ENCODE data around the gene AP2M1.
"Not testable (repeated sequence)": the region's sequence is repeated elsewhere in the genome, so short reads cannot be mapped to it uniquely, and the experiment has no call there.

Gene AP2M1

DNA sequence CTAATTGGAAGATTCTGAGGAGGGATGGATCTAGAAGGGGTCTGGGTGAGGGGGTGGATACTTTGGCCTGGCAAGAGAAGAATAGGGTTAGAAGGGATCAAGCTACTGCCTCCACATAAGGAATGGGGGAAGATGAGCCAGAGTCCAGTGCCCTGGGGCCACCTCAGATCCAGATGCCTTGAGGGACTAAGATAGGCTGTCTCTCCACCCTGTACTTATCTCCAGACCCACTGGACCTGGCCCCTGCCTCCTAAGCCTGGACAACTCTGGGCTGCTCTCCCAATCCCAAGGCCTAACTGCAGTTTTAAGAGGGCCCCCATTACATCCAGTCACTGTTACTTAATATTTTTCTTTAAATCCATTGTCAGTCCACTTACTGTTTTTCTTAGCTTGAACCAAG is 17.4 kb upstream of the AP2M1 start:
- no peak for DNase-seq (ENCODE audit: low read depth in 2 of 2)

DNA sequence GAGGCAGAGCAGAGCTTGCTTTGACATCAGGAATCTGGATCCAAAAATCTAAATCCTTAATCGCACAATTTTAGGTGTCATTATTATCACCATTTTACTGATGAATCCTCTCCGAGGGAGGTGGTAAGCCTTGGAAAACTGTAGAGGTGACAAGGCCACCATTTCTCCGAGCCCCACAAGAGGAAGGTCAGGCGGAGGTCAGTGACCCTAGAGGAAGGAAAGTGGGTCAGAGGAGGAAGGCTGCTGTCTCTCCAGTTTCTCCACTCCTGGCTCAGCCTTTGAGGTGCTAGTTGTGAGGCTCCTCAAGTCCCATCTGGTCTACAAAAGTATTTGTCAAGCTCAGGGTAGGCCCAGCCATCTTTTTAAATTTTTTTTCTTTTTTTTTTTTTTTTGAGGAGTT is 16.3 kb upstream of the AP2M1 start:
- no peak for DNase-seq (ENCODE audit: low read depth in 2 of 2)

DNA sequence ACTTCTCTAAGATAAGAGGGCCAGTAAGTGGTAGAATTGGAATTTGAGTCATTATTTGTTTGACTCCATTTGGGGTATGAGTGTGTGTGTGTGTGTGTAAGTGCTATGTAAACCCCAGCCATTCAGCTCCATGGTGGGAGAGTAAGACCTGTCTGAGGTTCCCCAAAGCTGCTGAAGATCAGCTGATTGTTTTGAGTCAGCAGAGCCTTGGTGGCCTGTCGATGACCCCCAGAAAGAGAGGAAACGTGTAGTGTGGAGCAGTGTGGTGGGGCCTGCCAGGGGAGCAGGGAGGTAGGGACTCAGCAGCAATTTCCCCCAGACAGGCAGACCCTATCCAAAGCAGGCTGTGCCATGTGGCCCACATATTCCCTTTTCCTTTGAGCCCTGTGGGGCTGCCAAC is 14.2 kb upstream of the AP2M1 start:
- DNase-seq (ENCODE audit: low read depth in 2 of 2) = no peak

DNA sequence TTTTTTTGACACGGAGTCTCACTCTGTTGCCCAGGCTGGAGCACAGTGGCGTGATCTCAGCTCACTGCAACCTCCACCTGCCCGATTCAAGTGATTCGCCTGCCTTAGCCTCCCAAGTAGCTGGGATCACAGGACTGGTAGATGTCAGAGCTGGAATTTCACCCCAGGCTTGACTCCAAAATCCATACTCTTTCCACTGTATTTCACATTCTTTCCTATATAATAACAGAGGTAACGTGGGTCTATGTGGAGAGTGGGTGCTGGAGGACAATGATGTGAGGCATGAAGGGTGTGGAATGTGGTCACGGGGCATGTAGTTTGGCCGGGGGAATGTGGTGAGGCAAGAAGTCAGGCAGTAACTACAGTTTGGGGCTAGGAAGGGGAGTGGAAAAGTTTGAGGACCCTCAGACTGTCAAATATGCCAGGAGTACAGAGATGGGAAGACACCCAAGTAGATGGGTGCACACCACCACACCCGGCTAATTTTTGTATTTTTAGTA is 12.0 kb upstream of the AP2M1 start:
- DNase-seq (ENCODE audit: low read depth in 2 of 2) = not testable (repeated sequence)

DNA sequence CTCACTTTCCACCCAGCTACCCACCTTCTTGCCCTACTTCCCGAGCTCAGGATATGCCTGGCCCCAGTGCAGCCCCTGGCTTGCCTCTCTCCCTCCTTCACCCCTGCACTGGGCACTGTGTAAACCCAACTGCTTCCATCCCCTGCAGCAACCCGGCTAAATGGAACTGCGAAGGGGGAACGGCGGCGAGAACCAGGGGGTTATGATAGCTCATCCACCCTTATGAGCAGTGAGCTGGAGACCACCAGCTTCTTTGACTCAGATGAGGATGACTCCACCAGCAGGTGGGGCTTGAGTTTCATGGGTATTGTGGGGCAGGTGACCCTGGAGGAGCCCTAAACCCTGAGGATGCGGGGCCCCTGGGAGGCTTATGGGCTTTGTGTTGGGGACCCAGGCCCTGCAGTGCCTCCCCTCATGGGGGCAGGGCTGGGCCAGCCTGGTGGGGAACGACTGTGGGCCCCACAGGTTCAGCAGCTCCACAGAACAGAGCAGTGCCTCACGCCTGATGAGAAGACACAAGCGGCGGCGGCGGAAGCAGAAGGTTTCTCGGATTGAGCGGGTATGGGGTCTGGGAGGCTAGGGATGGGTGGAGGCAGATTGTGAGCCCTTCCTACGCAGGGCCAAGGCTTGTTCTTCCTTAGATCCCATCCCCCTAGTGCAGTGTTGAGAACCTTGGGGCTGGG is 9.9 kb upstream of the AP2M1 start:
- no peak for DNase-seq (ENCODE audit: low read depth in 2 of 2)

DNA sequence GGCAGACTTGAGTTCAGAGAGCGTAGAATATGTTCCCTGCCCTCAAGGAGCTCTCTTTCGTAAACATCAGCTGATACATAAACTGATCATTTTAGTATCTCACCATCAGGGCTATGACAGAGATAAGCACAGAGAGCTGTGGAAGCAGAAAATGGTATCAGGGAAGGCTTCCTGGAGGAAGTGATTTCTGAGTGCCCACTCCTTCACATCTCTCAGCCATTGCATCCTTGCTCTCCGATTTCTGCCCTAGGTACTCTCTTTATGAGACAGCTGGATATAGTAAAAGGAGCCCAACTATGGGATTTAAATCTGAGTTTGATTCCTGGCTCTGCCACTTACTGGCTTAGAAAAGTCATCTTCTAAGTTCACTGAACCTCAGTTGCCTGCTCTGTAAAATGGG is 9.1 kb upstream of the AP2M1 start:
- no peak for DNase-seq (ENCODE audit: low read depth in 2 of 2)

DNA sequence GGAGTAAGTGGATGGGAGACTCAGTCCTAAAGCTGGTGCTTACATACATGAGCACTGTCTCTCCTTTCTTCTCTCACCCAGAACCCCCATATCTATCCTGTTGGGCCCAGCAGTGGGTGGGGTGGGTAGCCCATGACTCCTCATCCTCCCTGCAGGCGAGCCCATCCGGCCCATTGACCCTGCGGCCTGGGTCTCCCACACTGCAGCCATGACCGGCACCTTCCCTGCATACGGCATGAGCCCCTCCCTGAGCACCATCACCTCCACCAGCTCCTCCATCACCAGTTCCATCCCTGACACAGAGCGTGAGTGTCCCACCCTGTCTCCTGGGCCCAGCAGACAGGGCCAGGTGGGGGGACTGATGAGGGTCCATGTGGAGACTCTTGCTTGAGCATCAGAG is 8.0 kb upstream of the AP2M1 start:
- DNase-seq (ENCODE audit: low read depth in 2 of 2) = no peak

DNA sequence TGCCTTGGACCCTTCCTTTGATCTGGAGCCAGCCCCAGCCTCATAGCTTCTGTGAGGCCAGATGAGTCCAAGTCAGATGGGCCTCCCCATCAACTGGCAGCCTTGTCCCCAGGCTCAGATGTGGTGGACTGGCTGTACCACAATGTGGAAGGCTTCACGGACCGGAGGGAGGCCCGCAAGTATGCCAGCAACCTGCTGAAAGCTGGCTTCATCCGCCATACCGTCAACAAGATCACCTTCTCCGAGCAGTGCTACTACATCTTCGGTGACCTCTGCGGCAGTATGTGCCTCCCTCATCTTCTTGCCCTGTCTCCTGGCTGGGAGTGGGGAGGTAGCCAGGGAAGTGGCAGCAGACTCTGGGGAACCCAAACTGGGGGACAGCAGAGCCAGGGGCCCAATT is 6.9 kb upstream of the AP2M1 start:
- DNase-seq (ENCODE audit: low read depth in 2 of 2) = no peak

DNA sequence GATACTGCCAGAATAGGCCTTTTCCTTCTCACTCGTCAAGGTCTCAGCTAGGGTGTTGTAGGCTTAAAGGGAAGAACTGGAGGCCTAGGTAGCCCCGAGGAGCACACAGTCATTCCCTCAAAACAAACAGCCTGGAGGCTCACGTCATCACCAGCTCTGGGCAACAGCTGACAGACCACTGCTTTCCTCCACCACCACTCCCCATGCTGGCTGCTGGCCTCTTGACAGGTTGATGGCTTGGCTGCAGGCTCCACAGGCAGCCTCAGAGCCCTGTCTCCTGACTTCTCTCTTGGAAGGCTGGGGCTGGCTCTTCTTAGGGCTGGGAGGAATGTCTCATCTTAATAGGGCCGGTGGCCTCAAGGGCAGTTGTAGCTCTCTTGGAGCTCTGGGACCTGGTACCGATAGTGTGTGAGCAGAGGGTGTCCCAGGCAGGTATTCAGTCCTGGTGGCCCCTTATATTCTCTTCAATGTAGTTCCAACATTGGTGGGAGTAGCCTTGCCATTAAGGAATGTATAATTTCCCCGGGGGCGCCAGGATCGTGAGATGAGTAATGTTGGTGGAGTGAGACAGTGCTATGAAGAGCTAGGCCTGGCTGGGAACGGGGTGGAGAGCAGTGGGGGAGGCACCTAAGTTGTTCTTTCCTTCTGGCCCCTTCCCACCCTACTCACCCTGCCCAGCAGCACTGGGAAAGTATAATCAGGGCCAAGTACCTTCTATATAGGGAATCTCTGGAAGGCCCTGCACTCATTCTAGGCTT is 6.1 kb upstream of the AP2M1 start:
- no peak for DNase-seq (ENCODE audit: low read depth in 2 of 2)

DNA sequence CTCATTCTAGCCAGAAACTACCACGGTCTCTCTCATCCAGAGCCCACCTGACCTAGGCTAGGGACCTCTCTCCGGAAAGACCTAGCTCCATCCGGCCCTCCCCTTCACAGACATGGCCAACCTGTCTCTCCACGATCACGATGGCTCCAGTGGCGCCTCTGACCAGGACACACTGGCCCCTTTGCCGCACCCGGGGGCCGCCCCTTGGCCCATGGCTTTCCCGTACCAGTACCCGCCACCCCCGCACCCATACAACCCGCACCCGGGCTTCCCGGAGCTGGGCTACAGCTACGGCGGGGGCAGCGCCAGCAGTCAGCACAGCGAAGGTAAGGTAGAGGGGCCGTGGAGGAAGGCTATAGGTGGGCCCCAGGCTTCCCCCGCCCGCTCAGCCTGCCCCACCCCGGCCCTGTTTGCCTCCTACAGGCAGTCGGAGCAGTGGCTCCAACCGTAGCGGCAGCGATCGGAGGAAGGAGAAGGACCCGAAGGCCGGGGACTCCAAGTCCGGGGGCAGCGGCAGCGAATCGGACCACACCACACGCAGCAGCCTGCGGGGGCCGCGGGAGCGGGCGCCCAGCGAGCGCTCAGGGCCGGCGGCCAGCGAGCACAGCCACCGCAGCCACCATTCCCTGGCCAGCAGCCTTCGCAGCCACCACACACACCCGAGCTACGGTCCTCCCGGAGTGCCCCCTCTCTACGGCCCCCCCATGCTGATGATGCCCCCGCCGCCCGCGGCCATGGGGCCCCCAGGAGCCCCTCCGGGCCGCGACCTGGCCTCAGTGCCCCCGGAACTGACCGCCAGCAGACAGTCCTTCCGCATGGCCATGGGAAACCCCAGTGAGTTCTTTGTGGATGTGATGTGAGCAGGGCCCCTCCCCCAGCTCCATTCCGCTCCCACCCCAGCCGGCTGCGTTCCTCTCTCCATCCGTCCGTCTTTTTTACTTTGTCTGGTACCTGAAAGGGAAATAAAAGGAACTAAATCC is 4.5 kb upstream of the AP2M1 start:
- DNase-seq (ENCODE audit: low read depth in 2 of 2) = no peak

DNA sequence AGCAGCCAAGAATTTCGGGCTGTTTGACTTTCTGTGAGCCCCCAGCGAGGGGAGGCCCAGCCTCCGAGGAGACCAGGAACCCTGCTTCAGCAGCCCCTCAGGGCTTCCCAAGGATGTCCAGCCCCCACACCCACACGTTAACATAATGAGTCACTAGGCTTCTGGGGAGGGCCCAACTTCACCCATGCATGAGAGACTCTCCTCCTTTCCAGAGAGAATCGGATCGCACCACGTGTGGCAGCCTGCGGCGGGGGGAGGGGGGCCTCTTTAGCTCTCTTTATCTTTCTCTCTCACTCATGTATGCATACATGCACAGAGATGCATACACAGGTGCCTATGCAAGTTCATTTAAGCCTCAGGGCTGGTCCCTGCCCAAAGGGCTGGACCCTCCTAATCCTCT is 3.1 kb upstream of the AP2M1 start:
- no peak for DNase-seq (ENCODE audit: low read depth in 2 of 2)

DNA sequence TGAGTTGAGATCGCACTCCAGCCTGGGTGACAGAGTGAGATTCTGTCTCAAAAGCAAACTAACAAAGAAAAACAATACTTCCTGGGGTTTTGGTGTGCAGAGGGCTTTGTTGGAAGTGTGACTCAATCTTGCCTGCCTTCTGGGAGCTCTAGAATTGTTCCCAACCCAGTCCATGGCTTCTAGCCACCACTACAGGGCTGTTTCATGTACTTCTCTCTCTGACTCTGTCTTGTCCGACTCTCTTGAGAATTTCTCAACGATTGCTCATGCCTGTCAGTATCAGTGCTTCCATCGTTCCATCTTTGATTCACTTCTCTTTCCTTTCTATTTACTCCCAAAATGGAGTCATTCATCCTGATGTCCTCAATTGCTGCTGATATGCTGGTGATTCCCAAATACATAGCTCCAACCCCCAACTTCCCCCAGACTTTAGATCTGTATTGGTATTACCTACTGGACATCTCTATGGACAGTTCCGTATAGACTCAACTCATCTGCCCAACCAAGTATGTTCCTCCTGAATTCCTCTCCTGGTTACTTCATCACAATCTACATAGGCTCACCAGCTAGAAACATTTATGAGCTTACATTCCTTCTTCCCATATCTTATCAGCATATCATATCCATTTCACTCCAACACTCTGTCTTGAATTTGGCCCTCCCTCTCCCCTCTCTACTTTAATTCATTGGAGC is 1.8 kb upstream of the AP2M1 start:
- DNase-seq (ENCODE audit: low read depth in 2 of 2) = no peak

DNA sequence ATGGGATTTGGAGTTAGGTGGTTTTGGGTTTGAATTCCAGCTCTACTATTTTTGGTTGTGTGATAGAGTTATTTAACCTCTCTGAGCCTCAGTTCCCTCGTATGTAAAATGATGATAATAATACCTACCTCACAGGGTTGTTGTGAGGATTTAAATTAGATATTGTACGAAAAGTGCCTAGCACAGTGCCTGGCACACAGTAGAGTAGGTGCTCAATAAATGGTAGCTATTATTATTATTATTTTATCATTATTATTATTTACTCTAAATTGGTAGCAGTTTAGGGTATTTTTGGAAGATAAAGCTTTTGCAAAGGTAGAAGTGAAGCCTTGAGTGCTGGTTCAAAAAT is 1.3 kb upstream of the AP2M1 start:
- no peak for DNase-seq (ENCODE audit: low read depth in 2 of 2)

DNA sequence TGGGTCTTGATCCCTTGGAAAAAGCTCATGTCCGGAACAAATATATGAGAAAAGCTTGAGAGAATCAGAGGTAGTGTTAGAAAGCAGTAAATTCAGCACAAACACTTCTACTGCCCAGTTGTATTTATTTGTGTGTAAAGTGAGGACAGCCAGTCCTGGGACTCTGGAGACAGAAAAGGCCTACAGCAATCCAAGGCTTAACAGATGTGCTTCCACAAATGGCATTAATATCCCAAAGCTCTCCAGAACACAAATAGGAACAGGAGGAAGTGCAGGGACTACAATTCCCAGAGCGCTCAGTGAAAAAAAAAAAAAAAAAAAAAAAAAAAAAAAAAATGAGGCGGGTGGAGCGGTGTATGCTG is 390 bp upstream of the AP2M1 start:
- no peak for DNase-seq (ENCODE audit: low read depth in 2 of 2)

DNA sequence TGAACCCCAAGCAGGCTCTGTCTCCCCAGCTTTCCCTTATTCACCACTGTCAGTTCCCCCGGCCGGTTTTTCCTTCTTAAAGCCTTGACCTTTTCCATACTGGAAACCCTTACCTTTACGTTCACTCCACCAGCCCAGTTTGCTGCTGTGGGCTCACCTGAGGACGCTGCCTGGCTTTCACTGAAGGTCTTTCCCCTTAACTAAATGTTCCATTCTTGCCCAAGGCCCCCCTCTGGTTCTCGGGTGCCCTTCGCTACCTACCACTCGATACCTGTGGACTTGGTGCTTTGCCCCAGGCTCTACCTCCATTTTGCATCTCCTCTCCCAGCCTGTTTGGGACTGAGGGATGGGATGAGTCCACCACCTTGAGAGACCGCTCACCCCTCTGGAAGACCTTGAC is 851 bp downstream of the AP2M1 start:
- DNase-seq (ENCODE audit: low read depth in 2 of 2) = no peak

DNA sequence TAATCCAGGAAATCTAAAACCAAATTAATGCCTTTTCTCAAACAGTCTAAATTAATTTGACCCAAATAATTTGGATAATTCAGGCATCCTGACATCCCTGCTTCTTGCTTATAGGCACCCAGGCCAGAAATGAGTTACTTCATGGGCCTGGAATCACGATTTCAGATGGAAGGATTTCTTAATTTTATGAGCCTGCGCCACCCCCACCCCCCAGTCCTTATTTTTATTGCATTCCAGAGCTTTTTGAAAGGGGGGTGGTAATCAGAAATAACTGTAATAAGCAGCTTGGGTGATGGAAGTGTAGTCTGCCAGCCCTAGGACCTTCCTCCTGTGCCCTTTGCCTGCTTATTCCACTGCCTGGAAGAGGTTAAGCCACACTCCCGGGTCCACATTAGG is 1.3 kb downstream of the AP2M1 start:
- DNase-seq (ENCODE audit: low read depth in 2 of 2) = no peak

DNA sequence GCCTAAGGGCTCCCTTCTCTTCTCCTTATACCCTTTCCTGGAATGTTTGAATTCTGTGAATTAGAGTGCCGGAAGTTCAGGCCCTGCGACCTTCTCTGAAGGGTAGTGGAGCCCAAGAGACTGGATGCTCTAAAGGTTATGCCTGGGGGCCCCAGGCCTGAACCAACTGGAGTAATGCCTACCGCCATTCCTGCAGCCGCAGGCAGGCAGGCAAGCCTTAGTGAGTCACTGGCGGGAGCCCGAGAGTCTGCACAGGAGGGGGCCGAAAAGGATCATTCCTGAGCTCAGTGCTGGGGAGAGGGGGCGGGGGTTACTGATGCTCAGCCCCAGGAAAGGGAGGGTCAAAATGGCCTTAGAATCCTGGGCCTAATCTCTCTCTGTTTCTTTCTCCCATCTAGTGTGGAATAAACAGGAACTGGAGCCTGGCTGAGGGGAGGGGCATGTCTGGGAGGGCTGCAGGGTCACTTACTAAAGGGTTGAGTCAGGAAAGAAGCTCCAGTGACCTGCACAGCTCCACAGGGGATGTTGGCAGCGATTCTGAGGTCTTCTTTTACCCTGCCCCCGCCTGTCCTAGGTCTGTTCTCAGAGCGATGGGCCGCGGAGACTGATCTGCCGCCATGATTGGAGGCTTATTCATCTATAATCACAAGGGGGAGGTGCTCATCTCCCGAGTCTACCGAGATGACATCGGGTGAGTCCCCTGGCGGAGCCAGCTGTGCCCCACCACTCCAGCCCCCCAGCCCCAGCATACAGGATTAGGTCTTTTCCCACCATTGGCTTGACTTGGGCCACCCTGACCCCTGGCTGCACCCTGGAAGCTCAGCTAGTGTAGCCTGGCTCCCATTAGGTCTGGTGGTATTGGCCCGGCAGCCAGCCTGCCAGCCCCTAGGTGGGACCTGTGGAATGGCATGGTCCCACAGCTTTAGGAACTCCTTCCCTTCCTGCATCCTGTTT is 2.0 kb downstream of the AP2M1 start:
- no peak for DNase-seq (ENCODE audit: low read depth in 2 of 2)

DNA sequence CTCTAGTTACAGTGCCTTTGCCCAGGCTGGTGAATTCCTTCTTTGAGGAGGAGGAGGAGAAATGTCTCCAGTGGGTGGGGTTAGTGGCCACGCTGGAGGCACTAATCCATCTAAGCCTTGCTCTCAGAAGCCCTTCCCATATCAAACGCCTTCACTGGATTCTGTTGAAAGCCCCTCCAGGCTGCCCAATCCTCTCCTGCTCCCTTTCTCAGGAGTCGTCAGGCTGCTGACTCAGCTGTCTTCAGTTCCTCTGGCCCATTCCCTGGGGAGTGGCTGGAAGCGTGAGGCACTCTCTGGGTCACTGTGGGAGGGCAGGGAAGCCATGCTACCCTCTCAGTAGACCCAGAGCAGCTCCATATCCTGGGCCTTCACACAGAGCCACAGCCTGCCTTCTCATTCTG is 2.7 kb downstream of the AP2M1 start:
- no peak for DNase-seq (ENCODE audit: low read depth in 2 of 2)

DNA sequence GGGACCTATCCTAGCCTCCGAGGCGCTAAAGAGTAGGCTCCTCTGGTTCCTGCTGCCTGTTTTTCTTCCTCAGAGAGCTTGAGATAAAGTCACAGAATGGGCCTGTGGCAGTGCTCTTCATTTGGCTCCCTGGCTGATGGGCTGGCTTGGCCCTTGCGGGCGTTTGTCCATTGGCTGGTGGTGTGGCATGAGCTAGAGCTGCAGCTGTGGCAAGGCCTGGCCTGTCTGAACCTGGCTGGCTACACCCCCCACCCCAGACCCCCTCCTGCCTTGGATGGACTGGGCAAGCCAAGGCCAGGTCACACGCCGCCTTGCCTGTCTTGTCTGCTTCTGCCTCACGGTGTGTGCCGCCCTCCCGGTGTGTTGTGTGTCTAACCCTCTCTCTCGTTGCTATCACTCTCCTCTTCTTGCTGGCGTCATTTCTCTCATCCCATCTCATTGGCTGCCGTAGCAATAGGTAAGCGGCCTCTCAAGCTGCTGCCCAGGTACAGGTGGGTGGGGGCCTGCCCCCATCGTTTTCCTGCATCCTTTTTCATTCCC is 3.2 kb downstream of the AP2M1 start:
- no peak for DNase-seq (ENCODE audit: low read depth in 2 of 2)

DNA sequence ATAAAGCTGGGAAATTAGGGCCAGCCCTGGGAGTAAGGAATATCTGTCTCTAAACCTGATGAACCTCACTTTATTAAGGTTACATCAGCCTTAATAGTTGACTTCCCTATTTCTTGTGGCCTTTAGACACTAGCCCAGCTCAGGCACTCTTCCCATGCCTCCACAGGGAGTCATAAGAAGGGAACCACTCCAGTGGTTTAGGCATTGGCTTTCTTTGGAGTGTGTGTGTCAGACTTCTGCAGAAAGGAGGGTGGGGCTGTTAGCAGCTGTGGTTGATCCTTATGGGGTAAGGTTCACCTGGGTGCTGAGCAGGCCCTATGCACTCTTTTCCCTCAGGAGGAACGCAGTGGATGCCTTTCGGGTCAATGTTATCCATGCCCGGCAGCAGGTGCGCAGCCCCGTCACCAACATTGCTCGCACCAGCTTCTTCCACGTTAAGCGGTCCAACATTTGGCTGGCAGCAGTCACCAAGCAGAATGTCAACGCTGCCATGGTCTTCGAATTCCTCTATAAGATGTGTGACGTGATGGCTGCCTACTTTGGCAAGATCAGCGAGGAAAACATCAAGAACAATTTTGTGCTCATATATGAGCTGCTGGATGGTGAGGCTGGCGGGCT is 4.0 kb downstream of the AP2M1 start:
- DNase-seq (ENCODE audit: low read depth in 2 of 2) = no peak
